ENCODE results near the gene TIFAB. TPM values are rescaled to one million over a fixed set of nuclear protein-coding genes. Genes with fewer than 3 reads are reported as not detected.

The TIFAB gene
- total RNA-seq, 1 donor: not detected

GRCh38 chr5:135482381-135482933, 30.3 kb upstream of the TIFAB start:
- Histone ChIP-seq H3K27me3 (ENCODE audit: insufficient read depth, low read length) (peaks cover 19% of the 10 kb centered on the region), H4K20me1 (ENCODE audit: insufficient read depth, low read length) (no peaks in the 10 kb centered on the region), H3K9me3 (ENCODE audit: low read depth, low read length) (no peaks in the 10 kb centered on the region), H2AFZ (ENCODE audit: low read length) (no peak overlapping the region), H3K4me3 (ENCODE audit: insufficient read depth, low read length) (no peak overlapping the region), H3K4me2 (ENCODE audit: insufficient read depth, low read length) (no peak overlapping the region), H3K79me2 (ENCODE audit: insufficient read depth, low read length) (no peaks in the 10 kb centered on the region), H3K36me3 (ENCODE audit: insufficient read depth, low read length) (no peaks in the 10 kb centered on the region), H3K4me1 (ENCODE audit: insufficient read depth, low read length) (no peaks in the 10 kb centered on the region), H3K27ac (ENCODE audit: low read depth, low read length) (no peak overlapping the region)
- TF ChIP-seq, protein P1, sequence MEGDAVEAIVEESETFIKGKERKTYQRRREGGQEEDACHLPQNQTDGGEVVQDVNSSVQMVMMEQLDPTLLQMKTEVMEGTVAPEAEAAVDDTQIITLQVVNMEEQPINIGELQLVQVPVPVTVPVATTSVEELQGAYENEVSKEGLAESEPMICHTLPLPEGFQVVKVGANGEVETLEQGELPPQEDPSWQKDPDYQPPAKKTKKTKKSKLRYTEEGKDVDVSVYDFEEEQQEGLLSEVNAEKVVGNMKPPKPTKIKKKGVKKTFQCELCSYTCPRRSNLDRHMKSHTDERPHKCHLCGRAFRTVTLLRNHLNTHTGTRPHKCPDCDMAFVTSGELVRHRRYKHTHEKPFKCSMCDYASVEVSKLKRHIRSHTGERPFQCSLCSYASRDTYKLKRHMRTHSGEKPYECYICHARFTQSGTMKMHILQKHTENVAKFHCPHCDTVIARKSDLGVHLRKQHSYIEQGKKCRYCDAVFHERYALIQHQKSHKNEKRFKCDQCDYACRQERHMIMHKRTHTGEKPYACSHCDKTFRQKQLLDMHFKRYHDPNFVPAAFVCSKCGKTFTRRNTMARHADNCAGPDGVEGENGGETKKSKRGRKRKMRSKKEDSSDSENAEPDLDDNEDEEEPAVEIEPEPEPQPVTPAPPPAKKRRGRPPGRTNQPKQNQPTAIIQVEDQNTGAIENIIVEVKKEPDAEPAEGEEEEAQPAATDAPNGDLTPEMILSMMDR (IDR thresholded peaks at IDR 0.05; ENCODE audit: extremely low read depth, low read depth, low read length): no peak
- no peak for DNase-seq (ENCODE audit: insufficient read length, low spot score, missing footprints)

DNA sequence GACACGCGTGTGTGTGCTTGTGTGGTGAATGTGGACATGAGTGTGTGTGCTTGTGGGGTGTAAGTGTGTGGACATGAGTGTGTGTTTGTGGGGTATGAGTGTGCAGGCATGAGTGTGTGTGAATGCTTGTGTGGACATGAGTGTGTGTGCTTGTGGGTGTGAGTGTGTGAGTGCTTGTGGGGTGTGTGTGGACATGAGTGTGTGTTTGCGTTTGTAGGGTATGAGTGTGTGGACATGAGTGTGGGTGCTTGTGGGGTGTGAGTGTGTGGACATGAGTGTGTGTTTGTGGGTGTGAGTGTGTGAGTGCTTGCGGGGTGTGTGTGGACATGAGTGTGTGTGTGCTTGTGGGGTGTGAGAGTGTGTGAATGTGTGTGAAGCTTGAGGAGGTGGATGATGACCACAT, 29.8 kb upstream of the TIFAB start:
- H3K27ac ChIP-seq (ENCODE audit: low read depth, low read length): no peak overlapping the region
- H4K20me1 ChIP-seq (ENCODE audit: insufficient read depth, low read length): no peaks in the 10 kb centered on the region
- no peaks in the 10 kb centered on the region for H3K36me3 ChIP-seq (ENCODE audit: insufficient read depth, low read length)
- no peaks in the 10 kb centered on the region for H3K79me2 ChIP-seq (ENCODE audit: insufficient read depth, low read length)
- H2AFZ ChIP-seq (ENCODE audit: low read length): no peak overlapping the region
- no peak overlapping the region for H3K4me2 ChIP-seq (ENCODE audit: insufficient read depth, low read length)
- H3K4me1 ChIP-seq (ENCODE audit: insufficient read depth, low read length): no peaks in the 10 kb centered on the region
- H3K9me3 ChIP-seq (ENCODE audit: low read depth, low read length): no peaks in the 10 kb centered on the region
- no peak overlapping the region for H3K4me3 ChIP-seq (ENCODE audit: insufficient read depth, low read length)
- H3K27me3 ChIP-seq (ENCODE audit: insufficient read depth, low read length): peaks cover 19% of the 10 kb centered on the region
- TF ChIP-seq, protein P1 (IDR thresholded peaks at IDR 0.05; ENCODE audit: extremely low read depth, low read depth, low read length): no peak
- DNase-seq (ENCODE audit: insufficient read length, low spot score, missing footprints): no peak

- Histone ChIP-seq H2AFZ (ENCODE audit: low read length) (no peak overlapping the region), H3K27me3 (ENCODE audit: insufficient read depth, low read length) (peaks cover 24% of the 10 kb centered on the region), H3K27ac (ENCODE audit: low read depth, low read length) (no peak overlapping the region), H3K4me3 (ENCODE audit: insufficient read depth, low read length) (no peak overlapping the region), H3K9me3 (ENCODE audit: low read depth, low read length) (no peaks in the 10 kb centered on the region), H3K4me2 (ENCODE audit: insufficient read depth, low read length) (no peak overlapping the region), H3K4me1 (ENCODE audit: insufficient read depth, low read length) (no peaks in the 10 kb centered on the region), H3K36me3 (ENCODE audit: insufficient read depth, low read length) (no peaks in the 10 kb centered on the region), H3K79me2 (ENCODE audit: insufficient read depth, low read length) (no peaks in the 10 kb centered on the region), H4K20me1 (ENCODE audit: insufficient read depth, low read length) (no peaks in the 10 kb centered on the region)
- no peak for DNase-seq (ENCODE audit: insufficient read length, low spot score, missing footprints)
- TF ChIP-seq, protein P1 (IDR thresholded peaks at IDR 0.05; ENCODE audit: extremely low read depth, low read depth, low read length): no peak
Observed at GRCh38 chr5:135481387-135481786, 29.2 kb upstream of the TIFAB start.

DNA sequence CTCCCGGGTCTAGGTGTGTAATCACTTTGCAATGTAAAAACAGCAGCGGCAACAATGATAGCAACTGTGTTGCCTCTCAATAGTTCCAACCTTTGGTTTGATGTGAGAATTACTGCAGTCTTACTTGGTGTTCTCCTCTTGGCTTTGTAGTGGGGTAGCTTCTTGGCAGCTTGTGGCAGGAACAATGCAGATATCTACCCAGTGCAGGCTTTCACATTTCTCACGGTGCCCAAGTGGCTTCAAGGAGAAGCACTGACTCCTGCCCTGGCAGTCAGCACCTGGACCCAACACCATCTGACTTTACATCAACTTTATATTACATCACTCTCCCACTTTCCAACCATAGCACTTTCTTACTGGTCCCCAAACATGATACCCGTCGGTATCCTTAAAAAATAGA, 28.4 kb upstream of the TIFAB start:
- H2AFZ ChIP-seq (ENCODE audit: low read length): no peak overlapping the region
- H3K36me3 ChIP-seq (ENCODE audit: insufficient read depth, low read length): no peaks in the 10 kb centered on the region
- TF ChIP-seq, protein P1 (IDR thresholded peaks at IDR 0.05; ENCODE audit: extremely low read depth, low read depth, low read length): no peak
- H3K4me3 ChIP-seq (ENCODE audit: insufficient read depth, low read length): no peak overlapping the region
- DNase-seq (ENCODE audit: insufficient read length, low spot score, missing footprints): no peak
- no peaks in the 10 kb centered on the region for H3K9me3 ChIP-seq (ENCODE audit: low read depth, low read length)
- H4K20me1 ChIP-seq (ENCODE audit: insufficient read depth, low read length): no peaks in the 10 kb centered on the region
- no peak overlapping the region for H3K4me2 ChIP-seq (ENCODE audit: insufficient read depth, low read length)
- no peaks in the 10 kb centered on the region for H3K4me1 ChIP-seq (ENCODE audit: insufficient read depth, low read length)
- peaks cover 31% of the 10 kb centered on the region for H3K27me3 ChIP-seq (ENCODE audit: insufficient read depth, low read length)
- no peak overlapping the region for H3K27ac ChIP-seq (ENCODE audit: low read depth, low read length)
- no peaks in the 10 kb centered on the region for H3K79me2 ChIP-seq (ENCODE audit: insufficient read depth, low read length)
